Psoas muscle (tissue), 8 donors: ENCODE results near the gene HASPIN. TPM values are rescaled to one million over a fixed set of nuclear protein-coding genes. Genes with fewer than 3 reads are reported as not detected.
A peak's percentile ranks its signal among the peaks of the same experiment; 100 is the strongest.
"Not testable (repeated sequence)": the region's sequence is repeated elsewhere in the genome, so short reads cannot be mapped to it uniquely, and the experiment has no call there.

Experiments used
- ATAC-seq, 4 donors: fragments of 200-7000 bp; cut with Tn5 transposase; one replicate each; pipeline ENCODE4 v1.9.1; 2020; ENCODE audit warnings: moderate library complexity in 3 of 4, mild to moderate bottlenecking in 2 of 4
- DNase-seq, 2 donors: peaks; one replicate each; pipeline ENCODE4 v3.0.0-alpha.2; 2020
- H3K27ac ChIP-seq: fragments of 200-600 bp; one replicate; pipeline ENCODE4 v1.8.0; 2022
- H3K27me3 ChIP-seq, 3 donors: fragments of 200-600 bp in 1 of 3; one replicate each; pipeline versions ENCODE4 v1.6.1 to v1.8.0; 2013 to 2022; ENCODE audit warnings: low read length in 2 of 3, mild to moderate bottlenecking in 2 of 3, moderate library complexity in 1 of 3; ENCODE audit not compliant: insufficient read depth in 3 of 3
- H3K36me3 ChIP-seq, 2 donors: fragments of 200-600 bp in 1 of 2; one replicate each; pipeline versions ENCODE4 v1.6.1 to v1.8.0; 2013 to 2022; ENCODE audit warnings: low read depth in 1 of 2, mild to moderate bottlenecking in 1 of 2, moderate library complexity in 1 of 2; ENCODE audit not compliant: insufficient read depth in 1 of 2
- H3K4me1 ChIP-seq: fragments of 200-600 bp; one replicate; pipeline ENCODE4 v1.8.0; 2022
- H3K4me3 ChIP-seq: fragments of 200-600 bp; one replicate; pipeline ENCODE4 v1.8.0; 2022; ENCODE audit warnings: mild to moderate bottlenecking
- H3K9me3 ChIP-seq: fragments of 200-600 bp; one replicate; pipeline ENCODE4 v1.8.0; 2022
- WGBS, 3 donors: extraction: QIAGEN DNeasy Blood & Tissue Kit; methylation state at CpG; one replicate each; pipeline versions ENCODE4 v1.1.6 to v1.1.7; 2013; 5-methylcytosine and 5-hydroxymethylcytosine counted together
- intact Hi-C, 2 donors: fragments of 100-400 bp; cut with DNase I; formaldehyde crosslinking; loops; one replicate each; pipeline versions ENCODE4 v1.11.0 to v1.14.2; 2022
- polyA plus RNA-seq, 3 donors: library from polyadenylated mRNA; stranded (reverse); fragments of 200-250 nt; gene quantifications; one replicate each; pipeline ENCODE4 v1.2.3, GENCODE V29; 2013
- total RNA-seq, 4 donors: library from RNA; stranded (reverse); fragmentation: NEBNext Ultra II Directional in 2 of 4; extraction: Animal tissue kit (Norgen Biotek cat#: 25700) in 2 of 4; gene quantifications; one replicate each; pipeline versions ENCODE4 v1.2.1 to v1.2.4, GENCODE V29; 2021 to 2023
- TF ChIP-seq, protein P1 (sequence below): fragments of 200-600 bp; IDR thresholded peaks from one replicate; pipeline ENCODE4 v1.8.0; 2022; ENCODE audit warnings: antibody characterized with exemption
- donor health status: healthy with polysubstance abuse.
- donor health status: DM: no; HTN: no; CAD: no; lungs with moderate emphysema.
- donor health status: Bipolar disorder and iron deficiency.
- donor health status: healthy.
- donor health status: DM: yes; HTN: yes; CAD: no.
- donor health status: DM: no; HTN: no; CAD: no.
- donor health status: DM: no; HTN: no; CAD: no.
- donor health status: DM: yes; HTN: yes; CAD: no.

The HASPIN gene
- total and polyA plus RNA-seq, 7 donors: 0.15 to 2.7 (median 1.1) TPM

DNA sequence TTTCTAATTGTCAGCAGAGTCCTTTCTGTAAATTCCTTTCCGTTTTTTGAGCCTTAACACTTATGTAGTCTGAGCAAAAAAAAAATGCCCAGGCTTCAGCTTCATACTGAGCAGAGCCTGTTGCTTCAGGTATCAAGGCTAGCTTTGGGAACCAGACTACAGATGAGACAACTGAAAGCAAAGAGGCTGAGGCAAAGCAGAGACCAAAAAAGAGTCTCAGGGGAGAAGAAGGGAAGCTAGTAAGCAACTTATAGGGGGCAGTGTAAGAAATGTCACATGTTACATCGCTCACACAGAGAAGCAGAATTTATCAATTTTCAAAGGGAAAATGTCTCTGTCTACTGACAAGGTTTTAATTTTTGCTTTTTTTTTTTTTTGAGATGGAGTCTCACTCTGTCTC is 3.3 kb downstream of the HASPIN start:
- Histone ChIP-seq H3K27ac (no peak overlapping the region), H3K4me3 (no peak overlapping the region), H3K27me3 (no peaks in the 10 kb centered on the region), H3K36me3 (no peaks in the 10 kb centered on the region), H3K4me1 (peaks cover 19% of the 10 kb centered on the region), H3K9me3 (no peaks in the 10 kb centered on the region)
- intact Hi-C loops: no loop called here
- no peak for DNase-seq
- 38 to 72% (median 62%) methylated on average over 2 of the region's 2 CpGs for WGBS, 3 donors
- no peak for ATAC-seq
- TF ChIP-seq, protein P1, sequence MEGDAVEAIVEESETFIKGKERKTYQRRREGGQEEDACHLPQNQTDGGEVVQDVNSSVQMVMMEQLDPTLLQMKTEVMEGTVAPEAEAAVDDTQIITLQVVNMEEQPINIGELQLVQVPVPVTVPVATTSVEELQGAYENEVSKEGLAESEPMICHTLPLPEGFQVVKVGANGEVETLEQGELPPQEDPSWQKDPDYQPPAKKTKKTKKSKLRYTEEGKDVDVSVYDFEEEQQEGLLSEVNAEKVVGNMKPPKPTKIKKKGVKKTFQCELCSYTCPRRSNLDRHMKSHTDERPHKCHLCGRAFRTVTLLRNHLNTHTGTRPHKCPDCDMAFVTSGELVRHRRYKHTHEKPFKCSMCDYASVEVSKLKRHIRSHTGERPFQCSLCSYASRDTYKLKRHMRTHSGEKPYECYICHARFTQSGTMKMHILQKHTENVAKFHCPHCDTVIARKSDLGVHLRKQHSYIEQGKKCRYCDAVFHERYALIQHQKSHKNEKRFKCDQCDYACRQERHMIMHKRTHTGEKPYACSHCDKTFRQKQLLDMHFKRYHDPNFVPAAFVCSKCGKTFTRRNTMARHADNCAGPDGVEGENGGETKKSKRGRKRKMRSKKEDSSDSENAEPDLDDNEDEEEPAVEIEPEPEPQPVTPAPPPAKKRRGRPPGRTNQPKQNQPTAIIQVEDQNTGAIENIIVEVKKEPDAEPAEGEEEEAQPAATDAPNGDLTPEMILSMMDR: no peak

DNA sequence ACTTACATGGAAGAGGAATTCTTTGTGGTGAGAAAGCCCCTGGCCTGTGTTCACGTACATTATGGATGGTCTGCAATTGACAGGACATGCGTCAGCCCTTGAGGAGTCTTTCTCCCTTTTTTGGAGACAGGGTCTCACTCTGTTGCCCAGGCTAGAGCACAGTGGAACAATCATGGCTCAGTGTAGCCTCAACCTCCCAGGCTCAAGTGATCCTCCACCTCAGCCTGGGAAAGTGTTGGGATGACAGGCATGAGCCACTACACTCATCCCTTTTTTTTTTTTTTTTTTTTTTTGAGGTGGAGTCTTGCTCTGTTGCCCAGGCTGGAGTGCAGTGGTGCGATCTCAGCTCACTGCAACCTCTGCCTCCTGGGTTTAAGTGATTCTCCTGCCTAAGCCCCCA is 4.4 kb downstream of the HASPIN start:
- H3K4me3 ChIP-seq, H3K36me3 ChIP-seq, intact Hi-C loops, H3K27ac ChIP-seq, H3K27me3 ChIP-seq, H3K4me1 ChIP-seq, DNase-seq, ATAC-seq, H3K9me3 ChIP-seq: not testable (repeated sequence)
- 96 to 100% (median 98%) methylated on average over 3 of the region's 3 CpGs for WGBS, 3 donors

DNA sequence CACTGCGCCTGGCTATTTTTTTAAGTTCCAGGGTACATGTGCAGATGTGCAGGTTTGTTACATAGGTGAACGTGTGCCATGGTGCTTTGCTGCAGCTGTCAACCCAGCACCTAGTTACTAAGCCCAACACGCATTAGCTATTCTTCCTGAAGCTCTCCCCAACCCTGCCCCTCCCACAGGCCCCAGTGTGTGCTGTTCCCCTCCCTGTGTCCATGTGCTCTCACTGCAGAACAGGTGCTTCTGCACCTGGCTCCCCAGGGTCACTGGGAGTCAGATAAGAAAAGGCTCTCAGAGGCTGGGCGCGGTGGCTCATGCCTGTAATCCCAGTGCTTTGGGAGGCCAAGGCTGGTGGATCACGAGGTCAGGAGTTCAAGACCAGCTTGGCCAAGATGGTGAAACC is 6.2 kb downstream of the HASPIN start:
- 81 to 97% (median 93%) methylated on average over 6 of the region's 6 CpGs for WGBS, 3 donors
- Histone ChIP-seq H3K4me1 (no peaks in the 10 kb centered on the region), H3K36me3 (no peaks in the 10 kb centered on the region), H3K4me3 (no peak overlapping the region), H3K27ac (no peak overlapping the region), H3K9me3 (no peaks in the 10 kb centered on the region), H3K27me3 (no peaks in the 10 kb centered on the region)
- intact Hi-C loops: loop anchor here (5.0 to 10.0 kb wide), 3 partner anchors 48 to 275 kb away; no protein-coding TSS in a partner anchor
- DNase-seq: no peak
- ATAC-seq: no peak
- TF ChIP-seq, protein P1: no peak

DNA sequence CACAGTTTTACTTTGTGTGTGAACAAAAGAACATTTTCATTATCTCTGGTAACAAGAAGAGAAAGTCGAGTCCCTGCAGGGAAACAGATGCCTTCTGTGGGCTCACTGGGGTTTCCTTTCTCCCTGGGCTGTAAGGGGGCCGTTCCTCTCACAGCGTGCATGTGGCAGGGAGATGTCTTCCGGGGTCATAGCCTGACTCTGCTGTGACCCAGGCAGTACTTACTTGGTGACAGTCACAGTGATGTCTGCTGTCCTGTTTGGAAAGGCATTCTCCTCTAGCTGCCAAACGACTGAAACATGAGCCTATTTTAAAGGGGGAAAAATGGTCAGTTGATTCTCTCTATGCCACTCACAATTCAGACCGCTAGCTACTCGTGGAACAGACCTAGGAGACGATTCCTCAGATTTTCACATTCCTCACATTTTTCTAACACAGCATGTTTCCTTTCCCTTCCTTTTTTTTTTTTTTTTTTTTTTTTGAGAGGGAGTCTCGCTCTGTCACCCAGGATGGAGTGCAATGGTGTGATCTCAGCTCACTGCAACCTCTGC is 7.3 kb downstream of the HASPIN start:
- no peaks in the 10 kb centered on the region for H3K36me3 ChIP-seq
- DNase-seq: no peak
- no peaks in the 10 kb centered on the region for H3K4me1 ChIP-seq
- intact Hi-C loops: loop anchor here (5.0 to 10.0 kb wide), 3 partner anchors 49 to 274 kb away; no protein-coding TSS in a partner anchor
- H3K4me3 ChIP-seq: no peak overlapping the region
- H3K27ac ChIP-seq: no peak overlapping the region
- H3K27me3 ChIP-seq: no peaks in the 10 kb centered on the region
- TF ChIP-seq, protein P1: no peak
- H3K9me3 ChIP-seq: no peaks in the 10 kb centered on the region
- 20 to 36% (median 33%) methylated on average over 8 to 9 of the region's 9 CpGs for WGBS, 3 donors
- peak in 3 of 4 donors; percentile 54 to 67 (median 57) for ATAC-seq

DNA sequence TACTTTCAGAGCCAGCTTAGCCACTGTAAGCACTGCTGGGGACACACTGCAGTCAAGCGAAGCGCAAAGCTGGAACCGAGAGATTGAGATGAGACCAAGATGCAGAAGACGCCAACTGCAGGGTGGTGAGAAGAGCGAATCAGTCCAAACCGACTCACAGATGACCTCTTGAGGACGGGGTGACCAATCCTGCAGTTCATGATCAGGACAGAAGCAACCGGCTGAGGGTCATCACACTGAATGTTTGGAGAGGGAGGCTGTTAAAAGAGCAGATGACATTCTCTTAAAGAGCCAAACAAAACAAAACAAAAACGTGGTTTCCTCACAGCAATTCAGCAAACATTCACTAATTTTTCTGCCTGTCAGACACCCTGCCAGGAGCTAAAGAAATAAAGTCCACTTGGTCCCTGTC is 8.5 kb downstream of the HASPIN start:
- no peaks in the 10 kb centered on the region for H3K27me3 ChIP-seq
- no peak overlapping the region for H3K27ac ChIP-seq
- no peaks in the 10 kb centered on the region for H3K36me3 ChIP-seq
- no peaks in the 10 kb centered on the region for H3K4me1 ChIP-seq
- DNase-seq: no peak
- intact Hi-C loops: loop anchor here (5.0 to 10.0 kb wide), 3 partner anchors 50 to 273 kb away; no protein-coding TSS in a partner anchor
- WGBS, 3 donors: 11 to 34% (median 14%) methylated on average over 9 of the region's 9 CpGs
- no peak overlapping the region for H3K4me3 ChIP-seq
- peak; percentile 61 to 83 (median 70) for ATAC-seq
- TF ChIP-seq, protein P1: no peak
- H3K9me3 ChIP-seq: no peaks in the 10 kb centered on the region

DNA sequence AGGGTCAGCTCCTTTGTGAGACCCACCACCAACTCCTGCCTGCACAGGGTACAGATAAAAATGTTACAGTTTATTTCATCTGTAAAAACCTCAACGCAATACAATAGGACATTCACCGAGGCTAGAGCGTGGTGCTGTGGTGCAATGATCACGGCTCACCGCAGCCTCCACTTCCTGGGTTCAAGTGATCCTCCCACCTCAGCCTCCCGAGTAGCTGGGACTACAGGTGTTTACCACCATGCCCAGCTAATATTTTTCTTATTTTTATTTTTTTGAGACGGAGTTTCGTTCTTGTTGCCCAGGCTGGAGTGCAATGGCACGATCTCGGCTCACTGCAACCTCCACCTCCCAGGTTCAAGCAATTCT is 11.2 kb downstream of the HASPIN start:
- H3K4me3 ChIP-seq, DNase-seq, H3K27ac ChIP-seq: not testable (repeated sequence)

More for the DNA sequence above, 11.2 kb downstream of the HASPIN start:
- not testable (repeated sequence) for H3K36me3 ChIP-seq, H3K4me1 ChIP-seq, ATAC-seq, H3K9me3 ChIP-seq, H3K27me3 ChIP-seq
- 92 to 94% (median 94%) methylated on average over 10 of the region's 10 CpGs for WGBS, 3 donors
- intact Hi-C loops: loop anchor here (5.0 to 10.0 kb wide), 6 partner anchors 53 to 270 kb away; no protein-coding TSS in a partner anchor
